Vagina (tissue), 2 donors: Measurements from ENCODE around the gene PRDM1. TPM values are rescaled to one million over a fixed set of nuclear protein-coding genes. Genes with fewer than 3 reads are reported as not detected.

Source experiments
- DNase-seq, 2 donors: peaks; one replicate each; pipeline ENCODE4 v3.0.0-alpha.2; 2017; ENCODE audit errors: extremely low spot score in 2 of 2
- H3K27ac ChIP-seq: fragments of 200-600 bp; sonication (generic); one replicate; pipeline ENCODE4 v1.5.1; 2019
- H3K27me3 ChIP-seq: fragments of 200-600 bp; sonication (generic); one replicate; pipeline ENCODE4 v1.5.1; 2019
- H3K36me3 ChIP-seq, 2 donors: fragments of 200-600 bp; sonication (generic); one replicate each; pipeline ENCODE4 v1.5.1; 2017 to 2019
- H3K4me1 ChIP-seq: fragments of 200-600 bp; sonication (generic); one replicate; pipeline ENCODE4 v1.5.1; 2019
- H3K4me3 ChIP-seq, 2 donors: fragments of 200-600 bp; sonication (generic); 1 replicate in 1 of 2; 2 replicates in 1 of 2; pipeline ENCODE4 v1.5.1; 2016 to 2019
- H3K9me3 ChIP-seq: fragments of 200-600 bp; sonication (generic); one replicate; pipeline ENCODE4 v1.5.1; 2019
- CTCF ChIP-seq, 3 experiments: fragments of 450-650 bp in 2 of 3; fragments of 200-600 bp in 1 of 3; sonication (generic) in 1 of 3; IDR thresholded peaks; one replicate each; pipeline ENCODE4 v1.5.1; 2017 to 2019; ENCODE audit warnings: antibody characterized with exemption in 3 of 3, mild to moderate bottlenecking in 2 of 3, moderate library complexity in 2 of 3
- POLR2A ChIP-seq, 2 donors: fragments of 450-650 bp; IDR thresholded peaks; one replicate each; pipeline ENCODE4 v1.6.1; 2017; ENCODE audit warnings: antibody characterized with exemption in 2 of 2, mild to moderate bottlenecking in 2 of 2, moderate library complexity in 2 of 2
- POLR2AphosphoS5 ChIP-seq, 2 donors: sonication (generic); formaldehyde crosslinking; IDR thresholded peaks; one replicate each; pipeline ENCODE4 v1.9.0; 2017; ENCODE audit warnings: antibody characterized with exemption in 2 of 2, mild to moderate bottlenecking in 2 of 2, low read depth in 1 of 2; ENCODE audit not compliant: insufficient read depth in 1 of 2
- intact Hi-C: fragments of 100-400 bp; cut with DNase I; formaldehyde crosslinking; loops from one replicate; pipeline ENCODE4 v1.15.1; 2023
- total RNA-seq: library from RNA; depleted of rRNA; stranded (reverse); fragments of >200 nt; gene quantifications from one replicate; pipeline ENCODE4 v1.2.3, GENCODE V29; 2016

PRDM1 gene
- total RNA-seq, 1 donor from 2014 or later, result 27.0 TPM

DNA sequence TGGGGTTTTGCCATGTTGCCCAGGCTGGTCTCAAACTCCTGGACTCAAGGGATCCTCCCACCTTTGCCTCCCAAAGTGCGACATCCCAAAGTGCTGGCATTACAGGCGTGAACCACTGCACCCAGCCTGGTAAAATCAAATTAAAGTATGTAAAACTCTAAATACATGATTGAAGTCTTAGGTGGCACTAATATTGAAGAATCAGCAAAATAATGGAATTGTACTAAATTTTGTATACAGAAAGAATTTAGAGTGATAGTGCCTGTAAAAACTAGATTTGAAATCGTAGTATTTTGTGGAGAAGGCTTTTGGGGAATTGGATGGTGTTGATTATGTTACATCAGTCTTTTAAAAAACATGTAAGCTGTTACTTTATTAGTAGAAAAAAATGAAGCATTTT lies 10.0 kb upstream of the PRDM1 start:
- Histone ChIP-seq H3K4me1 (no peaks in the 10 kb centered on the region), H3K27ac (no peak overlapping the region), H3K36me3 (no peaks in the 10 kb centered on the region), H3K9me3 (no peaks in the 10 kb centered on the region), H3K4me3 (no peak overlapping the region), H3K27me3 (no peaks in the 10 kb centered on the region)
- DNase-seq, result no peak
- no peak for TF ChIP-seq CTCF (IDR thresholded peaks at IDR 0.05)
- TF ChIP-seq POLR2AphosphoS5 (IDR thresholded peaks at IDR 0.05; ENCODE audit: insufficient read depth in 1 of 2, low read depth in 1 of 2), result no peak
- intact Hi-C loops, result no loop called here

GRCh38 chr6:106077170-106077569 lies 9.0 kb upstream of the PRDM1 start:
- H3K4me3 ChIP-seq, result no peak overlapping the region
- no peak for TF ChIP-seq CTCF (IDR thresholded peaks at IDR 0.05)
- no peak for TF ChIP-seq POLR2AphosphoS5 (IDR thresholded peaks at IDR 0.05; ENCODE audit: insufficient read depth in 1 of 2, low read depth in 1 of 2)
- TF ChIP-seq POLR2A (IDR thresholded peaks at IDR 0.05), result no peak
- no peaks in the 10 kb centered on the region for H3K9me3 ChIP-seq
- DNase-seq, result no peak
- no peak overlapping the region for H3K27ac ChIP-seq
- no peaks in the 10 kb centered on the region for H3K4me1 ChIP-seq
- no peaks in the 10 kb centered on the region for H3K36me3 ChIP-seq
- H3K27me3 ChIP-seq, result no peaks in the 10 kb centered on the region
- intact Hi-C loops, result no loop called here

DNA sequence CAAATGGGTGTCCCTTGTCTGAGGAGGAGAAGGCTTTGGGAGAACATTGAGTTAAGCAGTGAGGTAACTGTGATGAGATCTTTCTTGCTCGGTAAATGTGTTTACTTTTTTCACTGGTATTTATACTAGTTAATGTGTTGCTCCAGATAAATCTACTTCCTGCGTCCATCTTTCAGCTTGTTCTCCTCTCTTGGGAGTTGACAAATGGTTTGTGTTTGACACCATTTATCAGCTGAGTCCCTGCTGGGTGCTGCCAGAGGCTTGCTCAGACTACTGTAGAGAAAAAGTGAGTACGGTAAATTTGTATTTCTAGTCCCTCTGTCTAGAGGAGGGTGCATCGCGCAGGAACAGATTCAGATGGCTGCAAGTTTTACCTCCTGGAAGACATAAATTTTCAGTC lies 8.3 kb upstream of the PRDM1 start:
- H3K36me3 ChIP-seq, result no peaks in the 10 kb centered on the region
- TF ChIP-seq POLR2A (IDR thresholded peaks at IDR 0.05) (no peak), POLR2AphosphoS5 (IDR thresholded peaks at IDR 0.05; ENCODE audit: insufficient read depth in 1 of 2, low read depth in 1 of 2) (no peak), CTCF (IDR thresholded peaks at IDR 0.05) (no peak)
- no peaks in the 10 kb centered on the region for H3K27me3 ChIP-seq
- no peak overlapping the region for H3K4me3 ChIP-seq
- no peaks in the 10 kb centered on the region for H3K4me1 ChIP-seq
- no peaks in the 10 kb centered on the region for H3K9me3 ChIP-seq
- intact Hi-C loops, result no loop called here
- no peak overlapping the region for H3K27ac ChIP-seq
- no peak for DNase-seq

DNA sequence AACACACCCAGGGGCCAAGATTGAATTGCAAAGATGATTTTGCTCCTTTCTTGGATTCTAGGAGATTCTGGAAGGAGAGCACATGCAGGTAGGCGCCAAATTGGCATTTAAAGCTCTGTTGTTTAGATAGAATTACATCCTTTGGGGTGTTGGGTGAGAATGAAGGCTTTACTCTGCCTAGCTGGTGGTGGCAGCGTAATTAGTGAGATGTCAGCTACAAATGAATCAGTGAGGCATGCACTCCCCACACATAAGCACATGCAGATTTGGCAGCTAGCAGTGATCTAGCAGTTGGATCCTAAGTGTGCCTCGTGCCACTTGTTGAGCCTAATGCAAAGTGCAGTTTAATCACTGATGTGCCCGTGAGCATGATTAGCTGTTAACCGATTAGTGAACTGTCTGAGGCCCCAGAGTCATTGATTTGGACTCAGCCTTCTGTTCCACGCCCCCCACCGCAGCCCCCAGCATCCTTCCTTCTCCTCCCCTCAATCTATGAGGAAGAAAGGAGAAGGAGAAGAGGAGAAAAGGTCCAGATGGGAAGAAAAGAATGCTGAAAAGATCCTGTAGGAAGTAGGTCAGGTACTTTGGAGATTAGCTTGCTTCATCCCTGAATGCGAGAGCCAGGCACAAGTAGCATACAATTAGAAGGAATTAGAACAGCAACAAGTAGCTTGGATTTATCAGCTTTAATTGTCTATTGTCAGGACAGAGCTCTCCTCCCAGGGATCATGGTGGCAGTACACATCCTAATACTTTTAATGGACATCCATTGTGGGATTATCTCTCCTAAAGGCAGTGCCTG lies 6.0 kb upstream of the PRDM1 start:
- intact Hi-C loops, result no loop called here
- no peaks in the 10 kb centered on the region for H3K27me3 ChIP-seq
- DNase-seq, result no peak
- H3K9me3 ChIP-seq, result no peaks in the 10 kb centered on the region
- peaks cover 15% of the 10 kb centered on the region for H3K4me1 ChIP-seq
- no peaks in the 10 kb centered on the region for H3K36me3 ChIP-seq
- no peak overlapping the region for H3K27ac ChIP-seq
- no peak for TF ChIP-seq POLR2AphosphoS5 (IDR thresholded peaks at IDR 0.05; ENCODE audit: insufficient read depth in 1 of 2, low read depth in 1 of 2)
- TF ChIP-seq POLR2A (IDR thresholded peaks at IDR 0.05), result no peak
- no peak overlapping the region for H3K4me3 ChIP-seq

DNA sequence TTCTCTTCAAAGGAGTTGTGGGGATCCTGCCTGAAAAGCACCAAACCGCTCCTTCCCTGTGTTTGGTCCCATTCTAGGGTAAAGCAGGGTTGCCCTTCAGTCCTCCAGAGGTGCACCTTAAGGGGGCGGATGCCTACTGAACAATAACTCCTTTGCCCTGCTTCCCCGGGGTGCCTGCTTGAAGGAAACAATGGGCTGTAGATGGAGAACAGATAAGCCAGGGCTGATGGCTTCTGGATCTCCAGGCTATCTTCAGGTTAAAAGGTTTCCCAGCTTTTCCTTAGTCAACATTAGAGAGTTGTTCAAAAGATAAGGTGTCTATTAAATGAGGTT lies 5.4 kb upstream of the PRDM1 start:
- H3K27ac ChIP-seq, result no peak overlapping the region
- H3K9me3 ChIP-seq, result no peaks in the 10 kb centered on the region

More for the DNA sequence above, 5.4 kb upstream of the PRDM1 start:
- TF ChIP-seq CTCF (IDR thresholded peaks at IDR 0.05), result no peak
- no peak for TF ChIP-seq POLR2A (IDR thresholded peaks at IDR 0.05)
- no peak for TF ChIP-seq POLR2AphosphoS5 (IDR thresholded peaks at IDR 0.05; ENCODE audit: insufficient read depth in 1 of 2, low read depth in 1 of 2)
- Histone ChIP-seq H3K36me3 (no peaks in the 10 kb centered on the region), H3K4me3 (no peak overlapping the region), H3K27me3 (no peaks in the 10 kb centered on the region), H3K4me1 (peaks cover 21% of the 10 kb centered on the region)
- no peak for DNase-seq
- intact Hi-C loops, result no loop called here
